Fibroblast of skin of back (primary cell): ENCODE measurements around the gene CELSR1.
A peak's percentile ranks its signal among the peaks of the same experiment; 100 is the strongest.

Experiments
- DNase-seq: peaks from one replicate; pipeline ENCODE4 v3.0.0-alpha.2; 2013

Gene CELSR1

GRCh38 chr22:46392137-46392844 is 145.1 kb downstream of the CELSR1 start:
- no peak for DNase-seq

DNA sequence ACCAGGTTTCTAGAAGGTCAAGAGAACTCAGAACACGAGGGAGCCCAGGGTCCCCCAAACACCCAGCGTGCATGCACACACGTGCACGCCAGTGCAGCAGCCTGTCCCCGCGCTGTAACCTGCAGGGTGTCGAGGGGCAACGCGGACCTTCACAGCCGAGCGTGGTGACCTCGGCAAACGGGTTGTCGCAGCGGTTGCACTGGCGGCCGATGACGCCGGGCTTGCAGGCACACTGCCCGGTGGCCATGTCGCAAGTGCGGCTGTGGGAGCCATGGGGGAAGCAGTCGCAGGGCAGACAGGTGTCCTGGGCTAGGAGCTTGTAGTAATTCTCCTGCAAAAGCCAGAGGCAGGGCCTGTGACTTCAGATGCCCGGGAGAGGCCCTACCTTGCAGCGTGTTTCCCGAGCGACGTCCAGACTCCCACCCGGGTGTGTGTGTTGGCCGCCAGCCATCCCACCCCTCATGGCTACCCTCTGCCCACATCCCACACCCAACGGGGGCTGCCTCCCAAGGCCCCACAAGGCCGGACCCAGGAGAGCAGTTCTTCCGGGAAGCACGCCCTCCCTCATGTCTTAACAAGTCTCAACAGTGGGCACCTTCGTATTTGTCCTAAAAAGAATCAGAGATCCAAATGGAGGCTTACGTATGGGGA is 145.8 kb downstream of the CELSR1 start:
- no peak for DNase-seq

- DNase-seq: peak; percentile 69
These were observed 146.6 kb downstream of the CELSR1 start for GRCh38 chr22:46390652-46391301.

DNA sequence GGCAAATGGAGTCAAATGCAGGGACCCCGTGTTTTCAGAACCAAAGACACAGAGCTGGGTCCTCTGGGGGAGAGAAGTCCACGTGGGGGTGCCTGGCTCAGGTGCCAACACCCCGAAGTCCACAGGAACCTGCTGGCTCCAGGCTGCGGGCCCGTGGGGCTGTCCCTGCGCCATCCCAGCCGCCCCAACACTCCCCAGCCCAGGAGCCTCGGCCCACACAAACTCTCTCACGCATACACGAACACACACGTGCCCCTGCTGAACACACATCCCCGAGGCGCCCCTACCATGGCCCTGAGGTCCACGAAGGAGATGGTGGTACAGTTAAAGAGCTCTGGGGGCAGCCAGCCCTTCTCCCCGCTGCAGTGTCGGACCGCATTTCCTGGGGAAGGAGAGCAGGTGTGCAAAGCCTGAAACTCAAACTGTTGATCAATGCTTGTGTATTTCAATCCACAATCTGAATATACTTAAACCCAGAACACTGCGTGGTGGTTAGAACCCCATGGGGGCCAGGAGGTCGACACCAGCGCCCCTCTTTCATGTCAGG is 147.2 kb downstream of the CELSR1 start:
- DNase-seq: no peak

DNA sequence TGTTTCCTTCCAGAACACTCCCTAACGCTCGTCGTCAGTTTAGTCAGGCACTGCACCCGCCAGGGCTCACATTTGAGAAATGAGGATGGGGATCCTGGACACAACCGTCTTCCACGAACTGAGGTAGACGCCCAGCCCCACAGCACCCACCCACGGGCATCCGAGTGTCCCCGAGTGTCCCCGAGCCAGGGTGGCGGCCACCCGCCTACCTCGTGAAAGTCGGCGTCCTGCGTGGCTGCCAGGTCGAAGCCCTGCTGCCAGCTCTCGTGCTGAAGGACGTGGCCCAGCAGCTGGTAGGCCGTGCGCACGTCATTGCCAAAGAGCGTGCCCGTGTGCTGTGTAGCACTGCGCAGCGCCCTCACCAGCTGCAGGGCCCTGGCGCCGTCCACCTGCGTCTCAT is 148.3 kb downstream of the CELSR1 start:
- DNase-seq: no peak

GRCh38 chr22:46388647-46389046 is 148.8 kb downstream of the CELSR1 start:
- DNase-seq: no peak

DNA sequence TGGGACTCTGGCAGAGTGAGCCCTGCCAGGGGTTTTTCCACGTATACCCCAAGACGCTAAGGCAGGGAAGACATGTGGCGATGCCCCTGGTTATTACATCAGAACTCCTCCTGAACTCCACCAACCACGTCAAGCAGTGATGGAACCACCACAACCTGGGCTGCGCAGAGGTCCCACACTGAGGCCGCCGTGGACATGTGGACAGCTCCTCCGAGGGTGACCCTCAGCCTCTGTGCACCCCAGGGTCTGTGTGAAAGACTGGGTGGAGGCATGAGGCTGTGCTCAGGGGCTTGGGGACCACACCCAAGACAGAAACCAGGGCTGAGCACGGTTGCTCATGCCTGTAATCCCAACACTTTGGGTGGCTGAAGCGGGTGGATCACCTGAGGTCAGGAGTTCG is 149.7 kb downstream of the CELSR1 start:
- DNase-seq: no peak

GRCh38 chr22:46386312-46386711 is 151.1 kb downstream of the CELSR1 start:
- DNase-seq: no peak

DNA sequence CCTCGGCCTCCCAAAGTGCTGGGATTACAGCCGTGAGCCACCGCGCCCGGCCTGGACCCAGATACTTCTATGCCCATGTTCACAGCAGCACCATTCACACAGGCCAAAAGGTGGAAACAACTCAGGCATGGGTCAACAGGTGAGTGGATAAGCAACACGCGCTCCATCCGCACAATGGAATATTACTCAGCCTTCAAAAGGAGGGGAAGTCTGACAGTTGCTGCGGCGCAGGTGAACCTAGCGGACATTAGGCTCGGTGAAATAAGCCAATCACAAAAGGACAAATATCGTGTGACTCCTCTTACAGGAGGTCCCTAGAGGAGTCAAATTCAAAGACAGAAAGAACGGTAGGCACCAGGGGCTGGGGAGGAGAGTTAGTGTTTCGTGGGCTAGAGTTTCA is 154.9 kb downstream of the CELSR1 start:
- DNase-seq: no peak

DNA sequence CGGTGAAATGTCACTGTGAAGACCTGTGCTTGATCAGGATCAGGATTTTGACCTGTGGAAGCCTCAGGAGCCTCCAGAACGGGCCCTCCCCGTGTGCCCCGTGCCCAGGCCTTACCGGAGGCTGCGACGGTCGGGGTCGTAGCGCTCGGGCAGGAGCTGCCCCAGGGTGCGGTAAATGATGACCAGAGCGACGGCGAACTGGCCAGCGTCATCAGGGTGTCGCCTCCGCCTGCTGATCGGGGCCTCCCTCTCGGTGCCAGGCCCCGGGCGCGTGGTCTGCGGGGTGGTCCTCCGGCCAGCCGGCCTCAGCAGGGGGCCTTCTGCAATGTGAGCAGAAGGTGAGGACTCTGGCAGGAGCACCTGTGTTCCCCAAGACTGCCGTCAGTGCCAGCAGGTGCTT is 155.7 kb downstream of the CELSR1 start:
- DNase-seq: no peak

- DNase-seq: peak; percentile 24
These were observed 156.3 kb downstream of the CELSR1 start for GRCh38 chr22:46381142-46381541.

DNA sequence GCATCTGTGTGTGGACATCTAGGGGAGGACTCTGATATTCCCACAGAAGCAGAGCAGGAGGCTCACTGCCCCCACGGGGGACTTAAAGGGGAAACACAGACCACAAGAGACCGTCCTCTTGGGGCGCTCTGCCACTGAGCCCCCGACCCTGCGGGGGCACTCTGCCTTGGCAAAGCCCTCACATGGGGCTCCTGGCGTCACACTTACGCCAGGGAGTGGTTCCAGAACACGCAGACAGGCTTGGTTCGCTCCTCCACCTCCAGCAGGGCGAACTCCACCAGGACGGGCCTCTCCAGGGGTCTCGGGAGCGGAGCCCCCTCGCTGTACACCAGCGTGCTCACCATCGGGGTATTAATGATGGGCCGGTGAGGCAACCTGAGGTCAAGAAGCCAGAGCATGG is 156.8 kb downstream of the CELSR1 start:
- DNase-seq: no peak

DNA sequence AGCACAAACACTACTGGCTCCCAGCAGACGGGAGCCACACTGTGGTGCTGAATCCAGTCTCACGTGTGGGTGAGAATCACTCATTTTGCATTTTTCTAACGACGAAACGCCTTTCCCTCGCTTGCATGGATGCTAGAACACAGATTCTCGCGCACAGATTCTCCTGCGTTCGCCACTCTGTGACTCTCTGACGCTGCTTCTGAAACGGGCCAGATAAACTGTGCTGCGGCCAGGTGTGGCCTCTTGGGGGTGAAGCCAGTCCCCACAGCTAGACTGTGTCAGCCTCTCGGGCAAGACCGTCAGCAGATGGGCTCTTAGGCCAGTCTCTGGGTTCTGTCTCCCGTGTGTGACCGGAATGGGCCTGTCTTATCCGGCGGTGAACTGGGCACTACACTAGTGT is 157.4 kb downstream of the CELSR1 start:
- DNase-seq: no peak

DNA sequence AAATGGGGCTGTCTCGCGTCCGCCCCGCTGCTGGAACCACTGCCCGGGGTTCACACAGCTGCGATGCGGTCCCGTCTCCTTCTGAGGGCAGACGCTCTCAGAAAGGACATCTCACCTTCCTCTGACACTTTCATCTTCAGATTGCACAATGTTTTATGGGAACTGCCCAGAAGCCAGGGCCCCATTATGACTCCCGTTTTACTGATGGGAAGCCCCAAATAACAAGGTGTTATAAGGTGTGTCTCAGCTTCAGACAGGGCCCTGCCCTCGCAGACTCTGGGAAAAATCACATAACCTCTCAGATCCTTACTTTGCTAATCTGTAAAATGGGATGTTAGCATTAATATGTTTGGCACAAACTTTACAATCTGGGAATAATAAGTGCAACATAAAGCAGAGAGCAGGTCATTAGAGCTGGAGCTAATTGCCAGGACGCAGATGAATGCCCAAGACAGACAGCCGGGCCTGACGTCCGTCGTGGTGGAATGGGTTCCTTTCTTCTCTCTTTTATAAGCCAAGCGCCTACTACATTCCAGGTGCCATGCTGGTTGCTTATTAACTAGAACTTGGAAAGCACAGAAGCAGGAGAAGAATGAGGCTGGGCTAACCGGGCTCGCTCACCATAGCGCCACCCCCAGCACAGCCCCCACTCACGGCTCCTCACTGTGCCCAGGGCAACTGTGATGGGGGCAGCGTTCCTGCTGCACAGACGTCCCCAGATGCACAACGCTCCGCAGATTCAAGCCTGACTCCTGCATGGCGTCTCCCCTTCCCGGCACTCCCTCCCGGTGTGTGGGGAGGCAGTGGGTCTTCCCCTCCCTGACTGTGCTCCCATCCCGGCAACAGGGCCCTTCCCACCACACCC is 158.1 kb downstream of the CELSR1 start:
- DNase-seq: no peak

DNA sequence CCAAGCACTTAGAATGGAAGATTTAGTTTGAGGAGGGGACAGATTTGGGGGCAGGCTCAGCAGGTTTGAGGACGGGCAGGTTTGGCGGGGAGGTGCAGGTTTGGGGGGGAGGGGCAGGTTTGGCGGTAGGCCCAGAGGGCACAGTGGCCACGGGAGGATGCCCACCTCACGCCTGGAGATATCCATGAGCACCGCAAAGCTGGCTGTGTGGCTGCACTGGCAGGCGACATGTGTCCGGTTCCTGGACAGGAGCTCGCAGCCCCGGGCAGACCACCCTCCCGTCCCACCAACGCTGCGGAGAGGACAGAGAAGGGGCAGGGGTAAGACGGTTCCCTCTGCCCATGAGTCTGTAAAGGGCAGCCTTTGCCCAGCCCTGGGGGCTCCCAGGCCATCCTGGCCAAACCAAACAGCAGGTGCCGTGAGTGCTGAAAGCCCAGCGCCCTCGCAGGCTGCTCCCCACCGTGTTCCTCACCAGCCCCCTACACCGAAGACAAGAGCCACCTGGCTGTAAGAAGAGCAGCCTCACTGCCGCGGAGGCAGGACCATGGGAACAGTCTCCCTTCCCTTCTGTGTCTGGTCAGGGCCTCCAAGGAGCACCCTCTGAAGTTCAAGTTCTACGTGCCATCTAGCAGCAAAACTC is 158.9 kb downstream of the CELSR1 start:
- no peak for DNase-seq

DNA sequence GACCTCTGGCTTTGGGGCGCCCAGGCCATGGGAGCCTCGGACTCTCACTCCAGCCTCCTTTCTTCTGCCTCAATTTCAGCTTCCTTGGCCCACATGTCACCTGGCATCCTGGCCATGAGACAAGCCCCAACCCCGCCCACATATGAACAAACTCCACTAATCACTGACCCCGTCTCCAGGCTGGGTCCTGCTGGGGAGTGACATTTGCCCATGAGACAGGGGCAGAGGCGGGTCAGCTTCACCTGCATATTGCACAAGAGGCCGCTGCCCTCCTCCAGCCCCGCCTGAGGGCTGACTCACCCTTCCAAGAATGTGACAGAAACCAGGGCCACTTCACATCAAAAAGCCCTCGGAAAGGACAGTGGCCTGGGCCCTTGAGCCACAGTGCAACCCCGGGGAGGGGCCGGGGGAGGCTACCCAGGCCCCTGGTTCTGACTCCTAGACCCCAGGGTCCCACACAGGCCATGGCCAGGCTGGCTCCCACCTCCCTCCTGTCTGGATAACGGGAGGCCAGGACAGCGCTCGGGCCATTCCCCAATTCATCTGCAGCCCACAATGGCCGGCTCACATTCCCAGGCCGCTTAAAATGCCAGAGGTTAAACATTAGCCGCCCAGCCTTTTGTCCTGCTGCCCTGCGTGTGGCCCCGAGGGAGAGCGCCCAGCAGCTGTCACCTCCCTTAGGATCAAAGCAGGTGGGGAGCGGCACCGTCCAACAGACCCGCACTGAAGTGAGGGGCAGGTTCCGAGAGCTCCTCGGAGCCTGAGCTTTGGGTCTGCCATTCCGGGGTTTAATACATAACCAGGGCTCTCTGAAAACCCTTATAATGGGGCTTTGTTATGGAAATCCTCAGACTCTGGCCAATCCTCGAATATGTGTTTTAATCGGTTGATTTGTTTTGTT is 159.6 kb downstream of the CELSR1 start:
- DNase-seq: no peak

- no peak for DNase-seq
These were observed 160.4 kb downstream of the CELSR1 start for GRCh38 chr22:46376908-46377524.

DNA sequence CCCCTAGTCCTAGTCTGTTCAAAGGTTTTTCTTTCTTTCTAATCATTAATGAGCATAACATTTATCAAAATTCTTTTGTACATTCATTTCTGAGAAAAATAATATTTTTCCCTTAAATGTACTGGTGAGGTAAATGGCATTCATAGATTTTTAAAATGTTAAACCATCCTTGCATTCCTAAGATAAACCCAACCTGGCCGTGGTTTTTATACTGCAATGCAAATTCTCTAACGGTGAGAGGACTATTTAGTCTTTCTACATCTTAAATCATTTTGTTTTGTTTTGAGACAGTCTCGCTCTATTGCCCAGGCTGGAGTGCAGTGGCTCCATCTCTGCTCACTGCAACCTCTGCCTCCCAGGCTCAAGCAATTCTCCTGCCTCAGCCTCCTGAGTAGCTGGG is 161.3 kb downstream of the CELSR1 start:
- no peak for DNase-seq

DNA sequence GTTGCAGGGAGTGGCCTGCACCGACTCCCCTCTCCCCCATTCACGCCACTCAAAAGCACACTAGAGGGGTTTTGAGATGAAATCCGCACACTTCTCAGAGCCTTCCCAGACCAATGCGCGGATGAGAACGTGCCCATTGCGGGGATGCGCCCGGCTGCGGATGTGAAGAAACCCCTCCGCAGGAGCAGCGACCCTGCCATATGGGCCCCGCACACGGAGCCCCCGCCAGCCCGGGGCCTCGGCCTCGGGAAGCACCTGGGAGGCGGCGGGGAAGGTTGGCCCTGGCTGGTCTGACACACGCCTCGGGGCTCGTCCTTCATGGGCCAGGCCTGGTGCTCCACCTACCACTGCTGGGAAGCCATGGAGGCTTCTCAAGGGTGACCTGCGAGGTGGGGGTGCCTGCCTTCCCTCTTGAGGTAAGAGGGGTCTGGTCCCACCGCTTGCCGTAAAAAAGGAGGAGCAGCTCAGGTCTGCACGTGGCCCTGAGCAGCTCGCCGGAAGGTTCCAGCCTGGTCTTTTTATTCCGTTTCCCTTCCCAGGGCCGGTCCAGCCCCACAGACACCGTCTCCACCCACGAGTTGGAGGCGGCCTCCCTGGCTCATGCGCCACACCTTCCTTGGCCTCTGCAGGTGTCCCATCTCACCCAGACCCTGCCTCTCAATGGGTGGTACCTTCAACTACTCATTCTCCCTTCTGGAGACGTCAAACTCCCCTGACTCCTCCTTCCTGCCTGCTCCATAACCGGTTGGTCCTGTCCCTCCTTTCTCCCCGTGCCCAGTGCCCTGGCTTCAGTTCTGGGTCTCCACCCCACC is 162.6 kb downstream of the CELSR1 start:
- DNase-seq: no peak
